AML-193 (cell line): ENCODE results near the gene KRT86.

Experiments used
- DNase-seq, 2 experiments: peaks; one replicate each; lab custom pipeline; 2025; lab: John Stamatoyannopoulos, UW

KRT86 gene

GRCh38 chr12:52314511-52314910 is 40.1 kb downstream of the KRT86 start:
- DNase-seq: no peak

DNA sequence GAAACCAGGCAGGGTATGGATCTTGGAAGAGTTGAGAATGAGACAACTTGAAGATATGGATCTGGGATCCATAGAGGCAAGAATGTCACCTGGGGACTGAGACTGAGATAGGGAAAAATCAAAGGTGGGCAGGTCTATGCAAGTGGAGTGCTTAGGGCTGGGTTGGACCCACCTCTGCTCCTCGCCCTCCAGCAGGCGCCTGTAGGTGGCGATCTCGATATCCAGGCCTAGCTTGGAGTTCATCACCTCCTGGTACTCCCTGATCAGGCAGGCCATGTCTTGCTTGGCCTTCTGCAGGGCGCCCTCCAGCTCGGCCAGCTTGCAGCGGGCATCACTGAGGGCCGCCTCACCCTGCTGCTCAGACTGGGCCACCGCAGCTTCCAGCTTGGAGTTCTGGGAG is 41.3 kb downstream of the KRT86 start:
- peak; percentile 12 to 13 for DNase-seq

- no peak for DNase-seq
Measured at GRCh38 chr12:52316290-52316689, 41.8 kb downstream of the KRT86 start.

DNA sequence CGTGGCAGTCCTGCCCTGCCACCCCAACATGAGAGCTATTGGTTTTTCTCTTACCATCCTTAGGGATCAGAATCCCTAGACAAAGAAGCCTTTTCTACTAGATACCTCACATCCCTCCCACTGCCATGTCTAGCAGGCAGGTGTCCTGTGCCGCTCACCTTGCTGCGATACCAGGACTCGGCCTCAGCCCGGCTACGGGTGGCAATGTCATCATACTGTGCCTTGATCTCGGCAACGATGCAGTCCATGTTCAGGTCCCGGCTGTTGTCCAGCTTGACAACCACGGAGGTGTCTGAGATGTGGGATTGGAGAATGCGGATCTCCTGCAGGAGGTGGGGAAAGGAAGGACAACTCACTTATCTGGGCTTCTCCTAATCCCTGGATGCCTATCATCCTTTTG is 42.3 kb downstream of the KRT86 start:
- DNase-seq: no peak

DNA sequence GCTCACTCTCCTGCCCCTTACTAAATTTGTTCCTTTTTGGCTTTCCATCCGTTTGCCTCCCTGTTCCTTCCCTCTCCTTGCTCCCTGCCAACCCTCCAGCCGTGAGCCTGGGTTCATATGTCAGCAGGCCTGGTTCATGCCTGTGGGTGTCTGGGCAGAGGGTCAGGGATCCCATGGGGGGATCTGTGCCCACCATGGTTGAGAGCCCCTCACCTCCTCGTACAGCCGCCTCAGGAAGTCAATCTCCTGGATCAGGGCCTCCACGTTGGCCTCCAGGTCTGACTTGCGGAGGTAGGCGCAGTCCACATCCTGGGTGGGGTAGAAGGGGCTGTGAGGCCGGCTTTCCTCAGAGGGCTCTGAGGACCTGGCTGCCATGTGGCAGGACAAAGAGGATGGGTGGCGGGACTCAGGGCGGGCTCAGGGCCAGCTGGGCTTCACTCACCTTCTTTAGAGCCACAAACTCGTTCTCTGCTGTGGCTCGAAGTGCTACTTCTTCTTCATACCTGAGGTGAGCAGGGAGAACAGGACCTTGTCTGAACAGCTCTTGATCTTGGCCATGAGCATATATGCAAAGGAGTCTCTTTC is 43.1 kb downstream of the KRT86 start:
- DNase-seq: no peak

- DNase-seq: no peak
Measured at GRCh38 chr12:52318241-52318990, 44.0 kb downstream of the KRT86 start.

- no peak for DNase-seq
Measured at GRCh38 chr12:52319097-52319496, 44.7 kb downstream of the KRT86 start.

DNA sequence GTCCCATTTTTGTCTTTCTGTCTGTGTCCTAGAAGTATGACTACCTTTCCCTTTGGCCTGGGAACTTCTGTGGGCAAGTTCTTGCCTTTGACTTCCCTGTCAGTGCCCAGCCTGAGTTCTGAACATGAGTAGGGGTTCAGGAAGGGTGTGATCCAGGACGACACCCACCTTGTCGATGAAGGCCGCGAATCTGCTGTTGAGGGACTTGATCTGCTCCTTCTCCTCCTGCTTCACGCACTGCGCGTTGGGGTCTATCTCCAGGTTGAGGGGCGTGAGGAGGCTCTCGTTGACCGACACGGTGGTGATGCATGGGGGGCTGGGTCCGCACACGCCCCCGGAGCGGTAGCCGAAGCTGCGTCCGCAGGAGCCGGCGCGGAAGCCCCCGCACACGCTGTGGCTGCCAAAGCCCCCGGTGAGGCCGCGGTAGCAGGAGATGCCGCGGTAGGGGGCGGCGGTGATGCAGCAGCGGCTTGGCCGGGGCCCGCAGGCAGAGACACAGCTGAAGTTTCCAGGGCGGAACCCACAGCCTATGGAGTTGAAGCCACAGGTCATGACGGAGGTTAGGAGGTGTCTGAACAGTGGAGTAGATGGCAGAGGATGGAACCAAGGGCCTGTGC is 46.4 kb downstream of the KRT86 start, which contains the start of gene KRT83:
Gene KRT83 (minus strand): TSS at position 615 of the 617 bp plus-strand sequence. CDS start 63 bp downstream, at position 552.
- DNase-seq: no peak

DNA sequence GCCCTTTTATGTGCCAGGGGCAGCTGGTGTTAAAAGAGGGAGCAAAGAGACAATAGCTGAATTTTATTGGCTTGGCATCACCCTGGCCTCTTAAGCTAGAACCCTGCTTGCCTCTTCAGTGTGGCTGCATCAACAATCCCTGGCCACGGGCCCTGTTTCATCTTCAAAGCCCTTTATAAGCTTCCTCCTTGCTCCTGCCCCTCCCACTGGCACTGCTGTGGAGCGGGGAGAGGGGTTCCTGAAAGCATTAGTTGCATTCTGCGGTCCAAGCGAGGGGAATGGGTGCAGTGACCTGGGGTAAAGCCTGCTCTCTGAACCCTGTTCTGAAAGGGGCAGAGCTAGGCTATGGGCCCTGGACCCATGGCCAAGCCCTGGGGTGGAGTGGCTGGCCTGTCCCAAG is 47.0 kb downstream of the KRT86 start:
- no peak for DNase-seq

GRCh38 chr12:52322069-52322468 is 47.6 kb downstream of the KRT86 start:
- DNase-seq: no peak

GRCh38 chr12:52323001-52323400 is 48.6 kb downstream of the KRT86 start:
- no peak for DNase-seq

DNA sequence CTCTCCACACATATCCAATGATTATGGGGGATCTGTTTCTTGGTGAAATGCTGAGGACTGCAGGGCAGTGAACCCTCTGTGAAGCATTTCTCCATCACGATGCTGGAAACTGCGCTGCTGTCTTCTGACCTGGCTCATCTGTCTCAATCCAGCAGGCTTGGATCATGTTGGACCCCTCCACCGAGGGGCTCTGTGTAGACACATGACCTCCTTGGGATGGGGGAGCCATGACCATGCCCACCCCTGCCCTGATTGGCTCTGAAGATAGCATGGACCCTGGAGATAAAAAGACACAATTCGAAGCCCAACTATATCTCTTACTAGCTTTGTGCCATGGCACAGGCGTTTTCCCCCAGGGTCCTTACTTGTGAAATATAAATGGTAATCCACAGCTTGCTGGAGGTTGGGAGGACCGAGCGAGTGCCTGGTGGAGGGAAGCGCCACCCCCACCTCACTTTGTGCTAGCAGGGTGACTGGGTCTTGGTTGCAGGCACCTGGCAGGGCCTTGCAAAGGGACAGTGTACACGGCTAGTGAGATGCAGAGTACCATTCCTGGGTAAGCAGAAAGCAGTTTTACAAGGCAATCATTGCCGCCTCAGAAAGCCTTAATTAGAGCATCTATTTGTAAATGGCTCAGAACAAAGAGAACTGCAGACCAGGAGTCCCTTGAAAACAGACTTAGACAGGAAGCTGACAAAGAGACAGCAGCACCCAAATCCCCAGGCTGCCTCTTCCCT is 49.1 kb downstream of the KRT86 start:
- DNase-seq: no peak

- DNase-seq: no peak
Measured at GRCh38 chr12:52324153-52324444, 49.7 kb downstream of the KRT86 start.

DNA sequence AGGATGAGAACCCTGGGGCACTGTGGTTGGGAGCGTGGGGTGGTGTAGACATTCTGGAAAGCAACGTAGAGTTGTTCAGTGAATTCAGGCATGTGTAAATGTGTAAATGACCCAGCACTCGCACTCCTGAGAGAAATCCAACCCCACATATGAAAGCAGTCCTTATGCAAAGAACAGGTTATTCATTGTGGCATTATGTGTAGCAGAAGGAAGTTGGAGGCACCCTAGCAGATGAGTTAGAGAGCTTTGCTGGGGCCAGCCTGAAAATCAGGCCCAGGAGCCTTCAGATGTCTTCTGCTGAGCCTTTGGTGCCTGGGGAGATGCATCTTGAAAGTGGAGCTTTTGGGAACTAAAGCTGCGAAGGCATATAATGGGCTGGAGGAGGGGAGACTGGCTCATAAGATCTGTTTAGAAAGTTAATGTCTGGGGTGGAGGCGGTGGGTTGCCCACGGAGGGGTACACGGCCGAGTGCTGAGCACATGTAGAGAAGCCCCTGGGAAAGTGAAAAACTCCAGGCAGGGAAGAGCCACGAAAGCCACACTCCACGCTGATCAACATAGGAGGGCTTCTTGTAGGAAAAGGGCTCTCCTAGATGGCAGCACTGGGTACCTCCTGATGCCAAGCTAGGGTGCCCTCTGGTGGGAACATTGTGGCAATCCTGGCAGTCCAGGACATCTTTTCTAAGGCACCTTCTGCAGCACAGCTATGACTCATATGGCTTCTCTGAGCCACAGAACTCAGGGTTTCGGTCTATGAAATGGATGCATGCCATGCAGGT is 52.8 kb downstream of the KRT86 start:
- peak; percentile 77 to 89 for DNase-seq

DNA sequence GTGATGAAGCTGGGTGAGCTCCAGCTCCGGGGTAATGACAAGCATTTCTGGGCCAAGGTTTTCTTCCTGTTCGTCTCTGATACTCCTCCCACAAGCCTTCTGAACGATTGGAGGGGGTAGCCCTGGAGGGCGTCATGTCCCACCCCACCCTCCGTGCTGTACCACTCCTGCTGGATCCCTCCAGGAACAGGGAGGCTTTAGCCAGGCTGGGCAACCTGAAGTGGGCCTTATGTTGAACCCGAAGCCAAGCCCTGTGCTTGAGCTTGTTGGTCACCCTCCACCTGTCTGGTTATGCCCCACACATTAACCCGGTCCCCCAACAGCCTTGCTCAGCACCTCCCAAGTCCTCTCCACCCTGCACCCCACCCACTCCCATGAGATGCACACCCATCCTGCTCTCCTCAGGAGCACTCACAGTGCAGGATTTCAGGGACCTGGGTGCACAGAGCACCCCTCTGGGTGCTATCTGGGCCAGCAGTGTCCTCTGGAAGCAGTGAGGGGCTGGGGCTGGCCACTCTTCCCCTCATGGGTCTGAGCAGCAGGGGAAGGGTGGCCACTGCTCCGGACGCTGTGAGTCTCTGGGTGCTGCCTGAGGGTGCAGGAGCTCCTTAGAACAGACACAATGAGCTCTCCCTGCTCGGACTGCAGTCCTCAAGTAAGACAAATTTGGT is 53.5 kb downstream of the KRT86 start:
- no peak for DNase-seq

DNA sequence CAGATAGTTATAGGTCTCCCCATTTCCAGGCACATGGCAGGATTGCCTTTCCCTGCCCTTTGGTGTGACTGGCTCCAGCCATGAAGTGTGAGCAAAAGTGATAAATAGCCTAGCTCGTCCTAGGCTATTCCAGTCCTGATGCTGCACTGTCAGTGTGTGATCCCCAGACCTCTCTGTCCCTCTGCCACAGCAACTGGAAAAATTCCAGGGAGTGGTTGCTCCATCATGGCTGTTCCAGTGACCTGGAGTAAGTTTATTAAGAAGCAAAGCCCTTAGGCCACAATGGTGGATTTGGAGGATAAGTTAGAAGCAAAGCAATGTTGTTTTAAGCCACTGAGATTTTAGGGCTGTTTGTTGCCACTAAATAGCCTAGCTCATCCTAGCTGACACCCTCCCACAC is 56.6 kb downstream of the KRT86 start:
- no peak for DNase-seq

GRCh38 chr12:52331833-52332232 is 57.4 kb downstream of the KRT86 start:
- no peak for DNase-seq

DNA sequence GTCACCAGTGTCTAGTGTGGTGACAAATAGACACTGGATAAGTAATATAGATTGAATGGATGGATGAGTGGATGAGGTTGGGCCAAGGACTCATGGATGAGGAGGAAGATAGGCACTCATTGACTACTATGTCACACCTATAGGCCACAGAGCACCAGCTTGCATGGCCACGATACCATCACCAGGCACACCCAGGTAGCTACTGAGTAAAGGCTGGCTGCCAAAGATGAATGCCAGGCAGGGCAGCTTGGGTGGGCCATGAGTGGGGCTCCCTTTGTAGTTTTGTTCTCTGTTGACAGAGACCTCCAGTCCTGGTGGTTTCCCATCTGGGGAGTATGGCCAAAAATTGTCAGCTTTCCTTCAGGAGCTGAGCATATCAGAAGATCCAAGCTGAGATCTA is 57.9 kb downstream of the KRT86 start:
- no peak for DNase-seq

DNA sequence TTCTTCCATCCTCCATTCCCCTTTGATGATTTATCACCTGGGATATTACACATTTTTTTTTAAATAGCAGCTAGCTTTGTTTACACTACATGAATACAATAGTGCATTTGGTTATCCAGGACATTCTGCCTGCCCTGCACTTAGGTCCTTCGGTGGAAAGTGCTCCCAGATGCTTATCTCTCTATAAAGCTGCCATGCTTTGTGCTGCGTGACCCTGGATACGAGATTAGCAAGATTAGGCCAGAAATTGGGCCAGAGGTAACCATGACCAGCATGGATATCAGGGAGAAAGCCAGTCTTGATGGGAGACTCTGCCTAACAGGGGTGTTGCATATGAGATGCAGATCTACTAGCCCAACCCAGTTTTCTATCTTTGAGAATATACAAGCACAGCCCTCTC is 58.9 kb downstream of the KRT86 start:
- no peak for DNase-seq

DNA sequence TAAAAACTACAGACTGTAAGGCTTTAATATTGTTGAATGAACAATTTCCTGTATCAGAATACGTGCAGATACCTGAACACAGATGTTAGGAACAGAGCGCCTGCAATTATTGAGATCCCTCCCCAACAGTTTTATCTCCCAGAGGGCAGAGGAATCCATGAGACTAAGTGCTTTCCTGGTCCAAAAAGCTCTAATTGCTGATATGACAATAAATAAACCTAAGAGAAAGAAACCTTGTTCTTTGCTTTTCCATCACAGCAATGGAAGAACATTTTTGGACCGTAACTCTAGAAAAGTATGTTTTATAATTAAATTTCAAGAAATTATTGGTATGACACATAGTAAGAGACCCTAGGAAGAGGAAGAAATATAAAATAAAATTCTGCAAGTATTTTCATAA is 59.7 kb downstream of the KRT86 start:
- DNase-seq: no peak

- DNase-seq: no peak
Measured at GRCh38 chr12:52335598-52336262, 61.3 kb downstream of the KRT86 start.
